H1 (cell line): Measurements from ENCODE around the gene ASXL1. TPM values are rescaled to one million over a fixed set of nuclear protein-coding genes. Genes with fewer than 3 reads are reported as not detected.

Experiments used
- CTCF ChIA-PET: fragments of 300-600 bp; sonication (Branson Sonifier 250); formaldehyde crosslinking; loops from one replicate; lab custom pipeline; 2021; ENCODE audit not compliant: partially characterized antibody; lab: Charles Lee
- POLR2A ChIA-PET: fragments of 300-600 bp; sonication (Branson Sonifier 250); formaldehyde crosslinking; loops from one replicate; lab custom pipeline; 2021; ENCODE audit warnings: inconsistent platforms; ENCODE audit not compliant: partially characterized antibody; lab: Charles Lee
- DNase-seq, 2 experiments: peaks; one replicate each; pipeline versions ENCODE4 v3.0.0 to v3.0.0-alpha.2; 2010 to 2022; ENCODE audit warnings: low spot score in 2 of 2, low read depth in 1 of 2, mixed read lengths in 1 of 2
- FAIRE-seq: peaks from 2 replicates; lab custom pipeline; 2011; peaks lifted over from hg19 to GRCh38; lab: Jason Lieb, UNC
- H2AFZ ChIP-seq: 2 replicates; pipeline ENCODE4 v1.8.1; 2012; ENCODE audit warnings: low read length, inconsistent platforms
- H2AK5ac ChIP-seq: 2 replicates; pipeline ENCODE4 v1.6.1; 2013; ENCODE audit warnings: low read depth, low read length
- H2BK120ac ChIP-seq: replicated peaks from 2 replicates; pipeline ENCODE3; 2013; ENCODE audit warnings: low read depth, low read length, inconsistent platforms
- H2BK12ac ChIP-seq: 2 replicates; pipeline ENCODE4 v1.6.1; 2013; ENCODE audit warnings: low read depth, low read length
- H2BK15ac ChIP-seq: 2 replicates; pipeline ENCODE4 v1.6.1; 2013; ENCODE audit warnings: low read length
- H2BK20ac ChIP-seq: 2 replicates; pipeline ENCODE4 v1.6.1; 2013; ENCODE audit warnings: low read length
- H2BK5ac ChIP-seq: 2 replicates; pipeline ENCODE4 v1.6.1; 2013; ENCODE audit warnings: low read depth, low read length
- H3K14ac ChIP-seq: 2 replicates; pipeline ENCODE4 v1.6.1; 2013; ENCODE audit warnings: inconsistent platforms; ENCODE audit not compliant: insufficient read length
- H3K18ac ChIP-seq: 2 replicates; pipeline ENCODE4 v1.6.1; 2013; ENCODE audit warnings: low read length; ENCODE audit errors: extremely low read depth
- H3K23ac ChIP-seq: 2 replicates; pipeline ENCODE4 v1.6.1; 2013; ENCODE audit warnings: inconsistent platforms; ENCODE audit not compliant: insufficient read length
- H3K23me2 ChIP-seq: 2 replicates; pipeline ENCODE4 v1.6.1; 2013; ENCODE audit warnings: low read depth, low read length
- H3K27ac ChIP-seq: 2 replicates; pipeline ENCODE4 v1.6.1; 2011; ENCODE audit warnings: low read depth, low read length, inconsistent platforms
- H3K27me3 ChIP-seq, 4 experiments: replicated peaks in 1 of 4; 1 replicate in 1 of 4; 2 replicates in 3 of 4; pipeline versions ENCODE4 v1.6.1 to v1.8.1; 2011 to 2013; ENCODE audit warnings: low read length in 3 of 4, mild to moderate bottlenecking in 3 of 4, inconsistent platforms in 2 of 4, mixed read lengths in 2 of 4, moderate library complexity in 1 of 4; ENCODE audit not compliant: control insufficient read depth in 3 of 4, insufficient read depth in 3 of 4; ENCODE audit errors: extremely low read depth in 1 of 4
- H3K36me3 ChIP-seq, 4 experiments: 2 replicates each; pipeline versions ENCODE4 v1.6.1 to v1.8.1; 2011 to 2013; ENCODE audit warnings: mild to moderate bottlenecking in 4 of 4, low read length in 3 of 4, moderate library complexity in 2 of 4, control low read depth in 1 of 4, inconsistent platforms in 1 of 4; ENCODE audit not compliant: insufficient read depth in 4 of 4, control insufficient read depth in 2 of 4
- H3K4ac ChIP-seq: replicated peaks from 2 replicates; pipeline ENCODE3; 2013; ENCODE audit warnings: low read length, low read depth, mixed read lengths, inconsistent platforms; ENCODE audit not compliant: insufficient read length
- H3K4me1 ChIP-seq, 4 experiments: replicated peaks in 1 of 4; 1 replicate in 1 of 4; 2 replicates in 3 of 4; pipeline versions ENCODE4 v1.6.1 to v1.8.1; 2011 to 2013; ENCODE audit warnings: low read length in 3 of 4, inconsistent platforms in 2 of 4, mixed read lengths in 1 of 4; ENCODE audit not compliant: insufficient read depth in 4 of 4, control insufficient read depth in 3 of 4
- H3K4me2 ChIP-seq, 2 experiments: 2 replicates each; pipeline versions ENCODE4 v1.6.1 to v1.8.1; 2011 to 2013; ENCODE audit warnings: low read depth in 2 of 2, low read length in 2 of 2, control low read depth in 1 of 2, inconsistent platforms in 1 of 2, mild to moderate bottlenecking in 1 of 2; ENCODE audit not compliant: insufficient read depth in 1 of 2
- H3K4me3 ChIP-seq, 4 experiments: fragments of 200-600, 300-600 bp in 1 of 4; sonication (generic), shearing (Covaris generic), sonication (Bioruptor Twin) in 1 of 4; 2 replicates each; pipeline versions ENCODE4 v1.5.1 to v1.8.1; 2011 to 2016; ENCODE audit warnings: low read length in 4 of 4, low read depth in 3 of 4, control low read depth in 2 of 4, inconsistent platforms in 2 of 4, mild to moderate bottlenecking in 2 of 4, mixed read lengths in 1 of 4, moderate library complexity in 1 of 4; ENCODE audit not compliant: insufficient read depth in 2 of 4; ENCODE audit errors: extremely low read depth in 1 of 4
- H3K56ac ChIP-seq: replicated peaks from 2 replicates; pipeline ENCODE3; 2013; ENCODE audit warnings: low read depth, mild to moderate bottlenecking, mixed read lengths, low read length, inconsistent platforms; ENCODE audit not compliant: insufficient read length
- H3K79me1 ChIP-seq: 2 replicates; pipeline ENCODE4 v1.6.1; 2013; ENCODE audit warnings: low read depth, low read length, control low read depth
- H3K79me2 ChIP-seq, 2 experiments: 2 replicates each; pipeline versions ENCODE4 v1.6.1 to v1.8.1; 2012 to 2013; ENCODE audit warnings: low read length in 2 of 2, mild to moderate bottlenecking in 2 of 2, inconsistent platforms in 1 of 2; ENCODE audit not compliant: insufficient read depth in 2 of 2, control insufficient read depth in 1 of 2
- H3K9ac ChIP-seq, 4 experiments: replicated peaks in 1 of 4; 1 replicate in 1 of 4; 2 replicates in 3 of 4; pipeline versions ENCODE4 v1.6.1 to v1.8.1; 2011 to 2013; ENCODE audit warnings: low read depth in 3 of 4, low read length in 3 of 4, control low read depth in 2 of 4, mild to moderate bottlenecking in 2 of 4, moderate library complexity in 2 of 4, inconsistent platforms in 1 of 4; ENCODE audit errors: extremely low read depth in 1 of 4
- H3K9me3 ChIP-seq, 2 experiments: 2 replicates each; pipeline versions ENCODE4 v1.6.1 to v1.8.1; 2012 to 2013; ENCODE audit warnings: mild to moderate bottlenecking in 2 of 2, moderate library complexity in 2 of 2, control low read depth in 1 of 2, inconsistent platforms in 1 of 2, low read depth in 1 of 2, low read length in 1 of 2, mixed read lengths in 1 of 2; ENCODE audit not compliant: insufficient read depth in 2 of 2
- H4K20me1 ChIP-seq, 2 experiments: replicated peaks in 1 of 2; 2 replicates each; pipeline versions ENCODE3 to v1.8.1; 2011 to 2013; ENCODE audit warnings: inconsistent platforms in 2 of 2, low read length in 2 of 2, mild to moderate bottlenecking in 1 of 2; ENCODE audit not compliant: insufficient read depth in 2 of 2, control insufficient read depth in 1 of 2
- H4K5ac ChIP-seq: 2 replicates; pipeline ENCODE4 v1.6.1; 2013; ENCODE audit warnings: low read length, low read depth, mixed read lengths, inconsistent platforms; ENCODE audit not compliant: insufficient read length
- H4K8ac ChIP-seq: 2 replicates; pipeline ENCODE4 v1.8.0; 2013; ENCODE audit warnings: mild to moderate bottlenecking, moderate library complexity, low read length, inconsistent platforms; ENCODE audit not compliant: insufficient read depth; ENCODE audit errors: extremely low read depth
- H4K91ac ChIP-seq: replicated peaks from 2 replicates; pipeline ENCODE3; 2013; ENCODE audit warnings: low read length, mixed read lengths, inconsistent platforms; ENCODE audit not compliant: insufficient read length
- CBX8 ChIP-seq: fragments of 300-800, 300-1000 bp; sonication (generic); IDR thresholded peaks from 2 replicates; pipeline ENCODE4 v1.7.1; 2016; ENCODE audit warnings: low read depth, low read length, borderline replicate concordance
- CTBP2 ChIP-seq: IDR thresholded peaks from 2 replicates; pipeline ENCODE4 v1.7.0; 2011; ENCODE audit warnings: borderline replicate concordance, mild to moderate bottlenecking, moderate library complexity, mixed read lengths, low read length; ENCODE audit not compliant: insufficient read depth, insufficient read length
- HDAC2 ChIP-seq, 2 experiments: fragments of 300-600 bp in 1 of 2; sonication (generic) in 1 of 2; IDR thresholded peaks; 2 replicates each; pipeline ENCODE4 v1.6.1; 2011 to 2012; ENCODE audit warnings: low read depth in 2 of 2, low read length in 2 of 2, mild to moderate bottlenecking in 2 of 2, moderate library complexity in 2 of 2, borderline replicate concordance in 1 of 2, inconsistent platforms in 1 of 2
- HDAC6 ChIP-seq: IDR thresholded peaks from one replicate; pipeline ENCODE4 v1.7.1; 2012; ENCODE audit warnings: low read depth, mild to moderate bottlenecking, inconsistent platforms, low read length, moderate library complexity
- KDM5A ChIP-seq: fragments of 200-600 bp; IDR thresholded peaks from 2 replicates; pipeline ENCODE4 v1.7.1; 2012; ENCODE audit warnings: mild to moderate bottlenecking, low read length, inconsistent platforms, mixed read lengths
- NANOG ChIP-seq: IDR thresholded peaks from 2 replicates; pipeline ENCODE4 v1.6.1; 2011; ENCODE audit warnings: low read length, low read depth, mild to moderate bottlenecking, inconsistent platforms; ENCODE audit not compliant: insufficient read depth, poor library complexity, severe bottlenecking
- NRF1 ChIP-seq: IDR thresholded peaks from 2 replicates; pipeline ENCODE4 v1.6.1; 2011; ENCODE audit warnings: mild to moderate bottlenecking, low read depth, low read length, improper control_type of control experiment
- POLR2AphosphoS5 ChIP-seq: IDR thresholded peaks from 2 replicates; pipeline ENCODE4 v1.6.1; 2011; ENCODE audit warnings: low read depth, low read length
- POU5F1 ChIP-seq: IDR thresholded peaks from 2 replicates; pipeline ENCODE4 v1.6.1; 2011; ENCODE audit warnings: low read depth, mild to moderate bottlenecking, low read length, moderate library complexity
- TEAD4 ChIP-seq: IDR thresholded peaks from 2 replicates; pipeline ENCODE4 v1.6.1; 2012; ENCODE audit warnings: low read depth, low read length, inconsistent platforms, mixed read lengths
- WGBS, 2 experiments: shearing (Covaris generic) in 1 of 2; methylation state at CpG; one replicate each; pipeline versions ENCODE4 v1.1.6 to v1.1.7; 2013 to 2015; ENCODE audit warnings: low lambda C conversion rate in 2 of 2, mixed read lengths in 2 of 2, inconsistent platforms in 1 of 2, low coverage in 1 of 2, missing lambda C conversion rate in 1 of 2; ENCODE audit not compliant: insufficient replicate concordance in 2 of 2, insufficient coverage in 1 of 2, insufficient read length in 1 of 2; ENCODE audit errors: extremely low coverage in 1 of 2, missing lambda C conversion rate in 1 of 2; 5-methylcytosine and 5-hydroxymethylcytosine counted together
- polyA plus RNA-seq, 7 experiments: library from polyadenylated mRNA; depleted of rRNA in 3 of 7; stranded (reverse) in 5 of 7; unstranded in 2 of 7; fragments of >200 nt in 5 of 7; fragments of 200-250 nt in 2 of 7; gene quantifications; 1 replicate in 5 of 7; 2 replicates in 1 of 7; 4 replicates in 1 of 7; pipeline versions ENCODE4 v1.2.1 to v1.2.3, GENCODE V29; 2011 to 2013; ENCODE audit warnings: missing spikeins in 2 of 7, mixed read lengths in 2 of 7
- total RNA-seq: library from RNA; stranded (reverse); fragmentation: NEBNext Ultra II Directional; extraction: Animal tissue kit (Norgen Biotek cat#: 25700); gene quantifications from 2 replicates; pipeline ENCODE4 v1.2.1, GENCODE V29; 2021
- TF ChIP-seq, protein P1 (sequence below), 3 experiments: IDR thresholded peaks; 1 replicate in 2 of 3; 2 replicates in 1 of 3; pipeline versions ENCODE4 v1.5.1 to v1.6.1; 2011; ENCODE audit warnings: low read length in 3 of 3, mild to moderate bottlenecking in 3 of 3, inconsistent platforms in 2 of 3, low read depth in 1 of 3, moderate library complexity in 1 of 3; ENCODE audit not compliant: insufficient read depth in 1 of 3; ENCODE audit errors: control extremely low read depth in 1 of 3

ASXL1 gene
- total and polyA plus RNA-seq, 2 of the 8 experiments (the other 6 are each of a cell fraction or from before 2014, with no cell fraction given) = 10.6 to 26.5 TPM

DNA sequence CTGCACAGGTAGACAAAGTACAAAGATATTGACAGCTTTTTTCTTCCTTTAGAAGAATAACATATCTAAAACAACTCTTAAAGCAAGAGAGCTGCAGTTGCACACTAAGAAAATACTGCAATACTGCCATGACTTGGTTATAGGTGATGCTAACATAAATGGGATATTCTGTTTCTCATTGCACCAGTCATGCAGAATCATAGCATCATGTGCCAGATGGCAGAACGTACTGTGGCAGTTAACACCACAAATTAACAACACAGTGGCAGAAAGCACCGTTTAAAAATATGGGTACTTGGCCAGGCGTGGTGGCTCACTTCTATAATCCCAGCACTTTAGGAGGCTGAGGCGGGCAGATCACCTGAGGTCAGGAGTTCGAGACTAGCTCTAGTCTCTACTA, 7.4 kb downstream of the ASXL1 start:
- Histone ChIP-seq H4K8ac (no peak overlapping the region), H3K36me3 (0 out of 8 replicates have a peak, but pooled peaks cover 0 to 2% (median 0%) of the 10 kb centered on the region in 4 experiments), H4K5ac (no peak overlapping the region), H3K14ac (no peak overlapping the region), H2BK20ac (no peak overlapping the region), H3K9ac (no peak overlapping the region), H4K20me1 (peaks cover 32 to 35% of the 10 kb centered on the region in 2 experiments), H2BK120ac (no peak overlapping the region), H3K4me3 (no peak overlapping the region), H3K79me1 (no peaks in the 10 kb centered on the region), H2AK5ac (no peak overlapping the region), H3K4ac (no peak overlapping the region), H3K79me2 (peaks cover 7 to 34% of the 10 kb centered on the region in 2 experiments), H2BK12ac (no peak overlapping the region), H3K23ac (no peak overlapping the region), H3K4me2 (no peak overlapping the region), H3K23me2 (no peaks in the 10 kb centered on the region; the same call in 1 of the 2 replicates), H3K4me1 (no peaks in the 10 kb centered on the region), H3K9me3 (no peaks in the 10 kb centered on the region; a peak in 1 of 4 replicates), H3K18ac (no peak overlapping the region), H3K27me3 (peaks cover 8 to 32% (median 24%) of the 10 kb centered on the region in 4 experiments), H3K27ac (no peak overlapping the region), H2AFZ (no peak overlapping the region), H4K91ac (no peak overlapping the region), H3K56ac (no peak overlapping the region), H2BK15ac (no peak overlapping the region), H2BK5ac (no peak overlapping the region)
- CTCF ChIA-PET = no interaction called here
- WGBS, 2 experiments = 89% methylated on average over 5 of the region's 5 CpGs; no CpG with 5 or more reads in 1 of the 2 experiments
- POLR2A ChIA-PET = no interaction called here
- DNase-seq (no peak), FAIRE-seq (no peak)
- TF ChIP-seq POU5F1 (no peak), KDM5A (no peak), HDAC2 (IDR thresholded peaks at IDR 0.05; ENCODE audit: borderline replicate concordance in 1 of 2, low read depth in 2 of 2, low read length in 2 of 2) (no peak), CBX8 (no peak), HDAC6 (no peak), POLR2AphosphoS5 (no peak), TEAD4 (no peak), CTBP2 (no peak), NRF1 (no peak), NANOG (no peak)
- TF ChIP-seq, protein P1, sequence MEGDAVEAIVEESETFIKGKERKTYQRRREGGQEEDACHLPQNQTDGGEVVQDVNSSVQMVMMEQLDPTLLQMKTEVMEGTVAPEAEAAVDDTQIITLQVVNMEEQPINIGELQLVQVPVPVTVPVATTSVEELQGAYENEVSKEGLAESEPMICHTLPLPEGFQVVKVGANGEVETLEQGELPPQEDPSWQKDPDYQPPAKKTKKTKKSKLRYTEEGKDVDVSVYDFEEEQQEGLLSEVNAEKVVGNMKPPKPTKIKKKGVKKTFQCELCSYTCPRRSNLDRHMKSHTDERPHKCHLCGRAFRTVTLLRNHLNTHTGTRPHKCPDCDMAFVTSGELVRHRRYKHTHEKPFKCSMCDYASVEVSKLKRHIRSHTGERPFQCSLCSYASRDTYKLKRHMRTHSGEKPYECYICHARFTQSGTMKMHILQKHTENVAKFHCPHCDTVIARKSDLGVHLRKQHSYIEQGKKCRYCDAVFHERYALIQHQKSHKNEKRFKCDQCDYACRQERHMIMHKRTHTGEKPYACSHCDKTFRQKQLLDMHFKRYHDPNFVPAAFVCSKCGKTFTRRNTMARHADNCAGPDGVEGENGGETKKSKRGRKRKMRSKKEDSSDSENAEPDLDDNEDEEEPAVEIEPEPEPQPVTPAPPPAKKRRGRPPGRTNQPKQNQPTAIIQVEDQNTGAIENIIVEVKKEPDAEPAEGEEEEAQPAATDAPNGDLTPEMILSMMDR (IDR thresholded peaks at IDR 0.05; ENCODE audit: control extremely low read depth in 1 of 3, insufficient read depth in 1 of 3, low read depth in 1 of 3, low read length in 3 of 3) = no peak
